SK-N-SH treated with all-trans-retinoic acid at 6 μM for 48 hours (cell line): Measurements from ENCODE around the gene IGSF22.
"Not testable (repeated sequence)": the region's sequence is repeated elsewhere in the genome, so short reads cannot be mapped to it uniquely, and the experiment has no call there.

Experiments used
- ATAC-seq: fragments of 200-7000 bp; cut with Tn5 transposase; 3 replicates; pipeline ENCODE4 v1.9.1; 2020; ENCODE audit warnings: mild to moderate bottlenecking, moderate library complexity
- ARNTL ChIP-seq: fragments of 450-650 bp; formaldehyde crosslinking; IDR thresholded peaks from 2 replicates; pipeline ENCODE4 v1.5.0; 2020; ENCODE audit warnings: low read depth, mild to moderate bottlenecking, moderate library complexity, borderline replicate concordance
- BACH2 ChIP-seq: fragments of 250-450 bp; sonication (Bioruptor Pico); IDR thresholded peaks from 2 replicates; pipeline ENCODE4 v1.9.0; 2021; ENCODE audit warnings: mild to moderate bottlenecking, borderline replicate concordance
- CSDC2 ChIP-seq: fragments of 250-450 bp; sonication (Bioruptor Pico); IDR thresholded peaks from 2 replicates; pipeline ENCODE4 v1.5.0; 2020; ENCODE audit warnings: mild to moderate bottlenecking, moderate library complexity
- ESRRG ChIP-seq: fragments of 250-450 bp; sonication (Bioruptor Pico); IDR thresholded peaks from 2 replicates; pipeline ENCODE4 v1.6.1; 2021; ENCODE audit warnings: mild to moderate bottlenecking
- GLIS3 ChIP-seq: fragments of 250-450 bp; sonication (Bioruptor Pico); IDR thresholded peaks from 2 replicates; pipeline ENCODE4 v1.5.0; 2020; ENCODE audit warnings: mild to moderate bottlenecking, moderate library complexity
- ISL1 ChIP-seq: fragments of 250-450 bp; sonication (Bioruptor Pico); IDR thresholded peaks from 2 replicates; pipeline ENCODE4 v2.1.2; 2022; ENCODE audit warnings: mild to moderate bottlenecking, moderate library complexity
- OSR1 ChIP-seq: fragments of 250-450 bp; sonication (Bioruptor Pico); IDR thresholded peaks from 2 replicates; pipeline ENCODE4 v1.8.0; 2022; ENCODE audit warnings: moderate library complexity, mild to moderate bottlenecking, inconsistent platforms
- PPARA ChIP-seq: fragments of 250-450 bp; sonication (Bioruptor Pico); IDR thresholded peaks from 2 replicates; pipeline ENCODE4 v1.5.0; 2020; ENCODE audit warnings: mild to moderate bottlenecking, borderline replicate concordance
- RARB ChIP-seq: fragments of 250-450 bp; sonication (Bioruptor Pico); IDR thresholded peaks from 2 replicates; pipeline ENCODE4 v1.8.0; 2021; ENCODE audit warnings: mild to moderate bottlenecking, moderate library complexity
- SNAI2 ChIP-seq: fragments of 250-450 bp; sonication (Bioruptor Pico); IDR thresholded peaks from 2 replicates; pipeline ENCODE4 v1.5.0; 2020; ENCODE audit warnings: mild to moderate bottlenecking, moderate library complexity
- TCF4 ChIP-seq: fragments of 250-450 bp; sonication (Bioruptor Pico); IDR thresholded peaks from 2 replicates; pipeline ENCODE4 v1.8.0; 2021; ENCODE audit warnings: mild to moderate bottlenecking, moderate library complexity, borderline replicate concordance
- TOX ChIP-seq: fragments of 250-450 bp; sonication (Bioruptor Pico); IDR thresholded peaks from 2 replicates; pipeline ENCODE4 v1.8.0; 2021; ENCODE audit warnings: mild to moderate bottlenecking, moderate library complexity, borderline replicate concordance
- ZC3H10 ChIP-seq: fragments of 250-450 bp; sonication (Bioruptor Pico); IDR thresholded peaks from 2 replicates; pipeline ENCODE4 v1.5.1; 2021; ENCODE audit warnings: mild to moderate bottlenecking, moderate library complexity
- ZFP3 ChIP-seq: fragments of 250-450 bp; sonication (Bioruptor Pico); IDR thresholded peaks from 2 replicates; pipeline ENCODE4 v1.5.0; 2020; ENCODE audit warnings: mild to moderate bottlenecking, moderate library complexity
- ZNF565 ChIP-seq: fragments of 450-650 bp; formaldehyde crosslinking; conservative IDR thresholded peaks from 2 replicates; pipeline ENCODE4 v1.5.0; 2020; ENCODE audit warnings: low read depth, mild to moderate bottlenecking, moderate library complexity
- ZNF70 ChIP-seq: fragments of 450-650 bp; formaldehyde crosslinking; IDR thresholded peaks from 2 replicates; pipeline ENCODE4 v1.5.0; 2020; ENCODE audit warnings: mild to moderate bottlenecking, moderate library complexity
- TF ChIP-seq, protein P1 (sequence below): fragments of 250-450 bp; sonication (Bioruptor Pico); IDR thresholded peaks from 2 replicates; pipeline ENCODE4 v1.5.1; 2020; ENCODE audit warnings: low read depth, mild to moderate bottlenecking, moderate library complexity
- TF ChIP-seq, protein P2 (sequence below): fragments of 250-450 bp; sonication (Bioruptor Pico); IDR thresholded peaks from 2 replicates; pipeline ENCODE4 v1.8.0; 2020; ENCODE audit warnings: mild to moderate bottlenecking, moderate library complexity, borderline replicate concordance
- TF ChIP-seq, protein P3 (sequence below): fragments of 250-450 bp; sonication (Bioruptor Pico); IDR thresholded peaks from 2 replicates; pipeline ENCODE4 v1.5.1; 2021; ENCODE audit warnings: mild to moderate bottlenecking, moderate library complexity
- TF ChIP-seq, protein P4 (sequence below): fragments of 250-450 bp; sonication (Bioruptor Pico); IDR thresholded peaks from 2 replicates; pipeline ENCODE4 v1.5.0; 2020; ENCODE audit warnings: mild to moderate bottlenecking, moderate library complexity

The IGSF22 gene

DNA sequence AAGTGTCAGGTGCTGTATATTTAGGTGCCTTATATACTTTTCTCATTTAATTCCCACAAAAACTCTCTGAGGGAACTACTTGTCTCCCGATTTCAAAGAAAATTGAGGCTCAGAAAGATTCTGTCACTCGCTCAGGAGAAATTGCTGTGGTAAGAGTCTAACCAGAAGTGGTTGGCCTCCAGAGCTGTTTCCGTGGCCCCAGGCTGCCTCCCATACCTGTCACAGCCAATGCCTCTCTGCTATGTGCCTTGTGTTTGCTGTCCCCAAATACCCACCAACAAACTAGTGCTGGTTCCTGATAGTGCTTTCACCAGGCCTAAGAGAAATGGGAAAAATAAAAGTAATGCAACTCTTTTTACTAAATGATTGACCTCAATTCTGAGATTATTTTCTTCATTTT, 48.4 kb downstream of the IGSF22 start:
- ATAC-seq, result no peak
- TF ChIP-seq ISL1 (no peak), TOX (no peak)
- TF ChIP-seq, all 23 proteins: peak for 0

DNA sequence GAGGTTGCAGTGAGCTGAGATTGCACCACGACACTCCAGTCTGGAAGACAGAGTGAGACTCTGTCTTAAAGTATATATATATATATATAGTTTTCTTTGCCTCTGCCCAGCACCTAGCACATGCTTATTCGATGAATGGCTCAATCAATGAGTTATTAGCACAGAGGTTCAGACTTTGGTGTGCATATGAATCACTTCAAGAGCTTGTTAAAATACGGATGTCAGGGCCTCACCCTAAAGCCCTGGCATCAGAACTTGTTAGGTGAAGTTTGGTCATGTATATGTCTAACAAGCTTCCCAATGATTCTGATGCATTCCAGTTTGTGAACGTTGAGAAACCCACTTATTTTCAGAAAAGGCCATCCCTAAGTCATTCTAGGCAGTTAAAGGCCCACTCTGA, 49.2 kb downstream of the IGSF22 start:
- no peak for TF ChIP-seq ISL1
- no peak for TF ChIP-seq BACH2 (CRISPR knock-in tag)
- no peak for TF ChIP-seq TCF4
- TF ChIP-seq ZC3H10 (CRISPR knock-in tag), result no peak
- no peak for TF ChIP-seq RARB (CRISPR knock-in tag)
- no peak for TF ChIP-seq SNAI2 (CRISPR knock-in tag)
- no peak for TF ChIP-seq ZFP3 (CRISPR knock-in tag)
- TF ChIP-seq ARNTL, result no peak
- TF ChIP-seq ZNF565 (CRISPR knock-in tag), result no peak
- no peak for TF ChIP-seq OSR1 (CRISPR knock-in tag)
- TF ChIP-seq, protein P1, sequence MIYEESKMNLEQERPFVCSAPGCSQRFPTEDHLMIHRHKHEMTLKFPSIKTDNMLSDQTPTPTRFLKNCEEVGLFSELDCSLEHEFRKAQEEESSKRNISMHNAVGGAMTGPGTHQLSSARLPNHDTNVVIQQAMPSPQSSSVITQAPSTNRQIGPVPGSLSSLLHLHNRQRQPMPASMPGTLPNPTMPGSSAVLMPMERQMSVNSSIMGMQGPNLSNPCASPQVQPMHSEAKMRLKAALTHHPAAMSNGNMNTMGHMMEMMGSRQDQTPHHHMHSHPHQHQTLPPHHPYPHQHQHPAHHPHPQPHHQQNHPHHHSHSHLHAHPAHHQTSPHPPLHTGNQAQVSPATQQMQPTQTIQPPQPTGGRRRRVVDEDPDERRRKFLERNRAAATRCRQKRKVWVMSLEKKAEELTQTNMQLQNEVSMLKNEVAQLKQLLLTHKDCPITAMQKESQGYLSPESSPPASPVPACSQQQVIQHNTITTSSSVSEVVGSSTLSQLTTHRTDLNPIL (CRISPR knock-in tag), result no peak
- no peak for TF ChIP-seq ESRRG (CRISPR knock-in tag)
- TF ChIP-seq ZNF70 (CRISPR knock-in tag), result no peak
- no peak for TF ChIP-seq TOX
- no peak for TF ChIP-seq CSDC2 (CRISPR knock-in tag)
- no peak for TF ChIP-seq PPARA (CRISPR knock-in tag)

DNA sequence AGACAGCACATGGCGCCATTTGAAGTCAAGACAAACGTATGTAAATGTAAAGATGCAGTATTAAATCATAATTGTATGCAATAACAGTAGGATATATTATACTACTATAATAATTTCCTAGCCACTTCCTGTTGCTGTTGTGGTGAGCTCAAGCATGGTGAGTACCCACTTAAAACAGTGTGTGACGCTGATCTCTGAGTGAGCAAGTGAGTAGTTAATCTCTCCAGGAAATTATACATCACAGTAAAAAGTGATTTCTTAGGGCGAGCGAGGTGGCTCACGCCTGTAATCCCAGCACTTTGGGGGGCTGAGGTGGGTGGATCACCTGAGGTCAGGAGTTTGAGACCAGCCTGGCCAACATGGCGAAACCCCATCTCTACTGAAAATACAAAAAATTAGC, 53.8 kb downstream of the IGSF22 start:
- not testable (repeated sequence) for ATAC-seq

More for the DNA sequence above, 49.2 kb downstream of the IGSF22 start:
- ATAC-seq, result no peak

DNA sequence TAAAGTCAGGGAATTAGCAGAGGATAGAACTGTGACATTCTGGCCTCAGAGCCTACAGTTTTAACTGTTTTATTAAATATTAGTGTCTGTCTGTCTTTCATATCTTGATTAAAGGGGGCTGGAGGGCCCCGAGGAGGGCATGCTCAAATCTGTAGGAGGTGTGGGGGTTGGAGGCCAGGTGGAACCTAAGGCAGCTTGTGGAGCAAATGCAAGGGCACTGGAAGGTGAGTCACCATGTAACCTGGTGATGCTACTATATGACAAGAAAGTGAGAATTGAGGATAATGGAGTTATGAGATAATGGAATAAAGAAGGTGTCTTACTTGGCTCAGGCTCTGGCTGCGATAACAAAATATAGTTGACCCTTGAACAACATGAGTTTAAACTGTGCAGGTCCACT, 54.7 kb downstream of the IGSF22 start:
- ATAC-seq, result no peak
- TF ChIP-seq, protein P2, sequence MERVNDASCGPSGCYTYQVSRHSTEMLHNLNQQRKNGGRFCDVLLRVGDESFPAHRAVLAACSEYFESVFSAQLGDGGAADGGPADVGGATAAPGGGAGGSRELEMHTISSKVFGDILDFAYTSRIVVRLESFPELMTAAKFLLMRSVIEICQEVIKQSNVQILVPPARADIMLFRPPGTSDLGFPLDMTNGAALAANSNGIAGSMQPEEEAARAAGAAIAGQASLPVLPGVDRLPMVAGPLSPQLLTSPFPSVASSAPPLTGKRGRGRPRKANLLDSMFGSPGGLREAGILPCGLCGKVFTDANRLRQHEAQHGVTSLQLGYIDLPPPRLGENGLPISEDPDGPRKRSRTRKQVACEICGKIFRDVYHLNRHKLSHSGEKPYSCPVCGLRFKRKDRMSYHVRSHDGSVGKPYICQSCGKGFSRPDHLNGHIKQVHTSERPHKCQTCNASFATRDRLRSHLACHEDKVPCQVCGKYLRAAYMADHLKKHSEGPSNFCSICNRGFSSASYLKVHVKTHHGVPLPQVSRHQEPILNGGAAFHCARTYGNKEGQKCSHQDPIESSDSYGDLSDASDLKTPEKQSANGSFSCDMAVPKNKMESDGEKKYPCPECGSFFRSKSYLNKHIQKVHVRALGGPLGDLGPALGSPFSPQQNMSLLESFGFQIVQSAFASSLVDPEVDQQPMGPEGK, result no peak
- TF ChIP-seq, protein P3, sequence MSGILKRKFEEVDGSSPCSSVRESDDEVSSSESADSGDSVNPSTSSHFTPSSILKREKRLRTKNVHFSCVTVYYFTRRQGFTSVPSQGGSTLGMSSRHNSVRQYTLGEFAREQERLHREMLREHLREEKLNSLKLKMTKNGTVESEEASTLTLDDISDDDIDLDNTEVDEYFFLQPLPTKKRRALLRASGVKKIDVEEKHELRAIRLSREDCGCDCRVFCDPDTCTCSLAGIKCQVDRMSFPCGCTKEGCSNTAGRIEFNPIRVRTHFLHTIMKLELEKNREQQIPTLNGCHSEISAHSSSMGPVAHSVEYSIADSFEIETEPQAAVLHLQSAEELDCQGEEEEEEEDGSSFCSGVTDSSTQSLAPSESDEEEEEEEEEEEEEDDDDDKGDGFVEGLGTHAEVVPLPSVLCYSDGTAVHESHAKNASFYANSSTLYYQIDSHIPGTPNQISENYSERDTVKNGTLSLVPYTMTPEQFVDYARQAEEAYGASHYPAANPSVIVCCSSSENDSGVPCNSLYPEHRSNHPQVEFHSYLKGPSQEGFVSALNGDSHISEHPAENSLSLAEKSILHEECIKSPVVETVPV (CRISPR knock-in tag), result no peak
- TF ChIP-seq, protein P1 (CRISPR knock-in tag), result no peak
- no peak for TF ChIP-seq ARNTL
- TF ChIP-seq ZFP3 (CRISPR knock-in tag), result no peak
- TF ChIP-seq ZNF70 (CRISPR knock-in tag), result no peak
- no peak for TF ChIP-seq RARB (CRISPR knock-in tag)
- no peak for TF ChIP-seq GLIS3 (CRISPR knock-in tag)
- TF ChIP-seq TCF4, result no peak
- no peak for TF ChIP-seq ISL1
- TF ChIP-seq CSDC2 (CRISPR knock-in tag), result no peak
- no peak for TF ChIP-seq ZC3H10 (CRISPR knock-in tag)
- TF ChIP-seq, protein P4, sequence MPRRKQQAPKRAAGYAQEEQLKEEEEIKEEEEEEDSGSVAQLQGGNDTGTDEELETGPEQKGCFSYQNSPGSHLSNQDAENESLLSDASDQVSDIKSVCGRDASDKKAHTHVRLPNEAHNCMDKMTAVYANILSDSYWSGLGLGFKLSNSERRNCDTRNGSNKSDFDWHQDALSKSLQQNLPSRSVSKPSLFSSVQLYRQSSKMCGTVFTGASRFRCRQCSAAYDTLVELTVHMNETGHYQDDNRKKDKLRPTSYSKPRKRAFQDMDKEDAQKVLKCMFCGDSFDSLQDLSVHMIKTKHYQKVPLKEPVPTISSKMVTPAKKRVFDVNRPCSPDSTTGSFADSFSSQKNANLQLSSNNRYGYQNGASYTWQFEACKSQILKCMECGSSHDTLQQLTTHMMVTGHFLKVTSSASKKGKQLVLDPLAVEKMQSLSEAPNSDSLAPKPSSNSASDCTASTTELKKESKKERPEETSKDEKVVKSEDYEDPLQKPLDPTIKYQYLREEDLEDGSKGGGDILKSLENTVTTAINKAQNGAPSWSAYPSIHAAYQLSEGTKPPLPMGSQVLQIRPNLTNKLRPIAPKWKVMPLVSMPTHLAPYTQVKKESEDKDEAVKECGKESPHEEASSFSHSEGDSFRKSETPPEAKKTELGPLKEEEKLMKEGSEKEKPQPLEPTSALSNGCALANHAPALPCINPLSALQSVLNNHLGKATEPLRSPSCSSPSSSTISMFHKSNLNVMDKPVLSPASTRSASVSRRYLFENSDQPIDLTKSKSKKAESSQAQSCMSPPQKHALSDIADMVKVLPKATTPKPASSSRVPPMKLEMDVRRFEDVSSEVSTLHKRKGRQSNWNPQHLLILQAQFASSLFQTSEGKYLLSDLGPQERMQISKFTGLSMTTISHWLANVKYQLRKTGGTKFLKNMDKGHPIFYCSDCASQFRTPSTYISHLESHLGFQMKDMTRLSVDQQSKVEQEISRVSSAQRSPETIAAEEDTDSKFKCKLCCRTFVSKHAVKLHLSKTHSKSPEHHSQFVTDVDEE (CRISPR knock-in tag), result no peak
- no peak for TF ChIP-seq SNAI2 (CRISPR knock-in tag)
